Keratinocyte (primary cell): Measurements from ENCODE around the gene ICAM2. TPM values are rescaled to one million over a fixed set of nuclear protein-coding genes. Genes with fewer than 3 reads are reported as not detected.

Source experiments
- DNase-seq: peaks from one replicate; pipeline ENCODE4 v3.0.0-alpha.2; 2011; ENCODE audit warnings: low read depth, missing footprints, low spot score
- FAIRE-seq: peaks from 2 replicates; lab custom pipeline; 2011; peaks lifted over from hg19 to GRCh38; lab: Jason Lieb, UNC
- H2AFZ ChIP-seq: 2 replicates; pipeline ENCODE4 v1.6.0; 2012; ENCODE audit warnings: low read length, control low read depth, inconsistent platforms; ENCODE audit not compliant: control insufficient read depth
- H3K27ac ChIP-seq: 2 replicates; pipeline ENCODE4 v1.5.1; 2011; ENCODE audit warnings: low read length; ENCODE audit not compliant: control insufficient read depth, insufficient read depth
- H3K27me3 ChIP-seq: 3 replicates; pipeline ENCODE4 v1.6.0; 2011; ENCODE audit warnings: low read length; ENCODE audit not compliant: control insufficient read depth, insufficient read depth; ENCODE audit errors: extremely low read depth
- H3K36me3 ChIP-seq, 2 experiments: 2 replicates in 1 of 2; 3 replicates in 1 of 2; pipeline ENCODE4 v1.5.1; 2011; ENCODE audit warnings: low read length in 2 of 2, mild to moderate bottlenecking in 1 of 2; ENCODE audit not compliant: control insufficient read depth in 2 of 2, insufficient read depth in 2 of 2; ENCODE audit errors: extremely low read depth in 1 of 2
- H3K4me1 ChIP-seq: 3 replicates; pipeline ENCODE4 v1.5.1; 2011; ENCODE audit warnings: low read length; ENCODE audit not compliant: control insufficient read depth, insufficient read depth; ENCODE audit errors: extremely low read depth
- H3K4me2 ChIP-seq: 3 replicates; pipeline ENCODE4 v1.6.0; 2011; ENCODE audit warnings: low read depth, low read length; ENCODE audit not compliant: control insufficient read depth, insufficient read depth; ENCODE audit errors: extremely low read depth
- H3K4me3 ChIP-seq, 3 experiments: fragments of 200-600 bp in 1 of 3; sonication (generic) in 1 of 3; 2 replicates in 2 of 3; 3 replicates in 1 of 3; pipeline ENCODE4 v1.5.1; 2011 to 2016; ENCODE audit warnings: low read length in 3 of 3, mild to moderate bottlenecking in 3 of 3, control low read depth in 2 of 3, inconsistent platforms in 1 of 3, low read depth in 1 of 3, mixed read lengths in 1 of 3, mixed run types in 1 of 3, moderate library complexity in 1 of 3; ENCODE audit not compliant: control insufficient read depth in 2 of 3, insufficient read depth in 2 of 3; ENCODE audit errors: extremely low read depth in 1 of 3
- H3K79me2 ChIP-seq: 2 replicates; pipeline ENCODE4 v1.6.0; 2012; ENCODE audit warnings: low read length; ENCODE audit not compliant: control insufficient read depth, insufficient read depth
- H3K9ac ChIP-seq: 3 replicates; pipeline ENCODE4 v1.6.0; 2011; ENCODE audit warnings: low read length; ENCODE audit not compliant: control insufficient read depth, insufficient read depth; ENCODE audit errors: extremely low read depth
- H3K9me1 ChIP-seq: 3 replicates; pipeline ENCODE4 v1.6.0; 2011; ENCODE audit warnings: low read length; ENCODE audit not compliant: control insufficient read depth, insufficient read depth; ENCODE audit errors: extremely low read depth
- H3K9me3 ChIP-seq: 2 replicates; pipeline ENCODE4 v1.5.1; 2012; ENCODE audit warnings: low read depth, low read length; ENCODE audit not compliant: control insufficient read depth
- H4K20me1 ChIP-seq: 3 replicates; pipeline ENCODE4 v1.6.0; 2011; ENCODE audit warnings: low read length; ENCODE audit not compliant: control insufficient read depth, insufficient read depth; ENCODE audit errors: extremely low read depth
- CTCF ChIP-seq, 3 experiments: IDR thresholded peaks in 1 of 3; conservative IDR thresholded peaks in 1 of 3; optimal IDR thresholded peaks in 1 of 3; 2 replicates in 2 of 3; 3 replicates in 1 of 3; pipeline versions ENCODE3 to v1.5.1; 2011; ENCODE audit warnings: low read length in 3 of 3, mild to moderate bottlenecking in 3 of 3, moderate library complexity in 2 of 3, control low read depth in 1 of 3, inconsistent platforms in 1 of 3; ENCODE audit not compliant: insufficient read depth in 2 of 3; ENCODE audit errors: extremely low read depth in 1 of 3
- EZH2 ChIP-seq: IDR thresholded peaks from one replicate; pipeline ENCODE4 v1.6.1; 2012; ENCODE audit warnings: inconsistent platforms, mild to moderate bottlenecking, low read length, moderate library complexity
- dilution Hi-C: fragments of 300-500 bp; cut with MboI; formaldehyde crosslinking; loops from one replicate; pipeline ENCODE4 v1.7.0; 2020; ENCODE audit warnings: low sequenced_read_pairs; ENCODE audit not compliant: extremely low pct_ligation_motif_present
- polyA plus RNA-seq, 5 experiments: library from polyadenylated mRNA; depleted of rRNA in 3 of 5; stranded (reverse) in 3 of 5; stranded (forward) in 1 of 5; unstranded in 1 of 5; fragments of >200 nt; gene quantifications; 1 replicate in 1 of 5; 2 replicates in 3 of 5; 3 replicates in 1 of 5; pipeline versions ENCODE4 v1.2.1 to v1.2.3, GENCODE V29; 2011 to 2012; ENCODE audit warnings: missing spikeins in 2 of 5, low read depth in 1 of 5, low replicate concordance in 1 of 5

ICAM2 gene
- polyA plus RNA-seq, 1 donor (not counting 4 experiments of a cell fraction or from before 2014, with no cell fraction given), result 0.09 TPM

GRCh38 chr17:64003526-64004121 is 16.8 kb downstream of the ICAM2 start:
- no peaks in the 10 kb centered on the region for H3K9me3 ChIP-seq
- no peaks in the 10 kb centered on the region for H4K20me1 ChIP-seq
- H3K36me3 ChIP-seq, result no peaks in the 10 kb centered on the region
- no peak overlapping the region for H2AFZ ChIP-seq
- no peaks in the 10 kb centered on the region for H3K79me2 ChIP-seq
- dilution Hi-C loops, result no loop called here
- H3K4me3 ChIP-seq, result no peak overlapping the region
- FAIRE-seq (no peak), DNase-seq (no peak)
- no peaks in the 10 kb centered on the region for H3K4me1 ChIP-seq
- H3K27me3 ChIP-seq, result peaks cover 12% of the 10 kb centered on the region
- H3K9ac ChIP-seq, result no peak overlapping the region
- no peak overlapping the region for H3K27ac ChIP-seq
- TF ChIP-seq EZH2, result no peak
- TF ChIP-seq CTCF (optimal IDR thresholded peaks at IDR 0.05 in 1 of 3, IDR thresholded peaks at IDR 0.05 in 1 of 3, conservative IDR thresholded peaks at IDR 0.05 in 1 of 3; ENCODE audit: extremely low read depth in 1 of 3, insufficient read depth in 2 of 3, low read length in 3 of 3), result no peak
- H3K9me1 ChIP-seq, result no peaks in the 10 kb centered on the region
- H3K4me2 ChIP-seq, result no peak overlapping the region

DNA sequence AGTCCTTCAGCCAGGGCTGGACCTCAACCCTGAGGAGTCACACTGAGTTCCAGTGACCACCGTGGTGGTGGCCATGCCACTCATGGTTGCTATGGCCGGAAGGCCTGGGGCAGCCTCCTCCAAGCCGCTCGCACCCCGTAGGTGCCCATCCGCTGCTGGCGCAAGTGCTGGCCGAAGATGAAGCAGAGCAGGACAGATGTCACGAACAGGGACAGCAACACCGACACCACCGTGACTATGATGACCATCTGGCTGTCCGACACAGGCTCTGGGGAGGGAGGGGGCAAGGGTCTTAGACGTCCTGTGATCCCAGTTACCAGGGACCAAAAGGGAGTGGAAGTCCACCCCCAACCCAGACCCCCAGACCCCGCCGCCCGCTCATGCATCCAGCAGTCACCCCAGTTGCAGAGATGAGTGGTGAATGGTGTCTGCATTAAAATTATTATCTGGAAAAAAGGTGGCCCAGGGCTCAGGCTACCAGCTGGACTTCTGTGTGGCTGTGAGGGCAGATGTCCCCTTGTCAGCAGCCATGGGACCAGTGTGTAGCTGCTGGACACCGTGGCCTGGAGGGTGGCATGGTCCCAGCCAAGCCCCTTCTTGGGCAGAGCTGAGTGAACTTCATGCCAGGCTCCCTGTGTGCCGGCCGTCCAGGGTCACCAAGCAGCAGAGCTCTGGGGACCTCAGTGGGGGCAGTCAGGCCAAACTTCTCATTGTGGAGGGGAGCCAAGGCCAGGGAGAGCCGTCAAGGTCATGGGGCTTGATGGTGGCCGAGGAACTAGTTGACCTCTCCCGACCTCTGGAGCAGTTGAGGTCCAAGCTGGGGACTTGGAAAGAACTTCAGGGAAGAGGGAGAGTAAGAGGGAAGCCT is 17.5 kb downstream of the ICAM2 start:
- Histone ChIP-seq H3K27ac (no peak overlapping the region), H3K36me3 (no peaks in the 10 kb centered on the region)
- no peak for FAIRE-seq

More for the DNA sequence above, 17.5 kb downstream of the ICAM2 start:
- Histone ChIP-seq H3K9ac (no peak overlapping the region), H3K4me2 (no peak overlapping the region), H3K27me3 (peaks cover 18% of the 10 kb centered on the region), H3K4me3 (no peak overlapping the region), H3K9me1 (no peaks in the 10 kb centered on the region), H3K9me3 (no peaks in the 10 kb centered on the region), H3K79me2 (no peaks in the 10 kb centered on the region), H3K4me1 (peaks cover under 1% of the 10 kb centered on the region), H2AFZ (no peak overlapping the region), H4K20me1 (no peaks in the 10 kb centered on the region)
- DNase-seq, result no peak
- no peak for TF ChIP-seq CTCF (optimal IDR thresholded peaks at IDR 0.05 in 1 of 3, IDR thresholded peaks at IDR 0.05 in 1 of 3, conservative IDR thresholded peaks at IDR 0.05 in 1 of 3; ENCODE audit: extremely low read depth in 1 of 3, insufficient read depth in 2 of 3, low read length in 3 of 3)
- no peak for TF ChIP-seq EZH2
- dilution Hi-C loops, result no loop called here
